Measurements from ENCODE around the gene NCKAP5. TPM values are rescaled to one million over a fixed set of nuclear protein-coding genes. Genes with fewer than 3 reads are reported as not detected.

Gene NCKAP5
- total RNA-seq, 6 donors from 2014 or later: 22.1 to 51.1 (median 41.4) TPM

- peak in 4 of 6 experiments; percentile 18 to 59 (median 30) for TF ChIP-seq CTCF (IDR thresholded peaks at IDR 0.05)
- no peak for TF ChIP-seq POLR2A (IDR thresholded peaks at IDR 0.05)
- peak in 1 of 2 donors; percentile 50 for ATAC-seq (ENCODE audit: low FRiP score in 2 of 2)
- H3K36me3 ChIP-seq: no peaks in the 10 kb centered on the region
These were observed 916.9 kb downstream of the NCKAP5 start for GRCh38 chr2:132651115-132652045.

GRCh38 chr2:132646540-132647108, 921.6 kb downstream of the NCKAP5 start:
- 68 to 77% methylated on average over 8 of the region's 8 CpGs for WGBS, 2 donors
- H3K27ac ChIP-seq: no peak overlapping the region
- no peaks in the 10 kb centered on the region for H3K36me3 ChIP-seq
- TF ChIP-seq EP300 (IDR thresholded peaks at IDR 0.05): no peak
- no peak for TF ChIP-seq POLR2AphosphoS5 (IDR thresholded peaks at IDR 0.05)
- no peak for TF ChIP-seq POLR2A (IDR thresholded peaks at IDR 0.05)
- no peak for TF ChIP-seq CTCF (IDR thresholded peaks at IDR 0.05)
- H3K4me1 ChIP-seq: no peaks in the 10 kb centered on the region
- H3K4me3 ChIP-seq: no peak overlapping the region
- H3K27me3 ChIP-seq: no peaks in the 10 kb centered on the region
- ATAC-seq (ENCODE audit: low FRiP score in 2 of 2) (no peak), DNase-seq (no peak)
- H3K9me3 ChIP-seq: no peaks in the 10 kb centered on the region

More at GRCh38 chr2:132651115-132652045, 916.9 kb downstream of the NCKAP5 start:
- Histone ChIP-seq H3K9me3 (no peaks in the 10 kb centered on the region), H3K27ac (no peak overlapping the region), H3K27me3 (no peaks in the 10 kb centered on the region), H3K4me1 (no peaks in the 10 kb centered on the region), H3K4me3 (no peak overlapping the region)
- 75 to 83% methylated on average over 11 to 12 of the region's 12 CpGs for WGBS, 2 donors
- DNase-seq: no peak

GRCh38 chr2:132645722-132646539, 922.3 kb downstream of the NCKAP5 start:
- WGBS, 2 donors: 73 to 85% methylated on average over 18 of the region's 18 CpGs
- DNase-seq: no peak
- Histone ChIP-seq H3K27ac (no peak overlapping the region), H3K4me3 (no peak overlapping the region), H3K36me3 (no peaks in the 10 kb centered on the region), H3K27me3 (no peaks in the 10 kb centered on the region), H3K4me1 (no peaks in the 10 kb centered on the region), H3K9me3 (no peaks in the 10 kb centered on the region)
- peak; percentile 28 to 51 for ATAC-seq (ENCODE audit: low FRiP score in 2 of 2)
- TF ChIP-seq CTCF (IDR thresholded peaks at IDR 0.05): no peak
- TF ChIP-seq POLR2A (IDR thresholded peaks at IDR 0.05): no peak
- TF ChIP-seq POLR2AphosphoS5 (IDR thresholded peaks at IDR 0.05): no peak
- no peak for TF ChIP-seq EP300 (IDR thresholded peaks at IDR 0.05)

GRCh38 chr2:132645176-132645575, 923.1 kb downstream of the NCKAP5 start:
- H3K27ac ChIP-seq: no peak overlapping the region
- no peaks in the 10 kb centered on the region for H3K36me3 ChIP-seq
- H3K4me3 ChIP-seq: no peak overlapping the region
- H3K9me3 ChIP-seq: no peaks in the 10 kb centered on the region
- TF ChIP-seq EP300 (IDR thresholded peaks at IDR 0.05): no peak
- TF ChIP-seq POLR2A (IDR thresholded peaks at IDR 0.05): no peak
- TF ChIP-seq POLR2AphosphoS5 (IDR thresholded peaks at IDR 0.05): no peak
- TF ChIP-seq CTCF (IDR thresholded peaks at IDR 0.05): no peak
- DNase-seq (peak in 1 of 2 donors; percentile 78), ATAC-seq (ENCODE audit: low FRiP score in 2 of 2) (no peak)
- no peaks in the 10 kb centered on the region for H3K4me1 ChIP-seq
- H3K27me3 ChIP-seq: no peaks in the 10 kb centered on the region
- 84 to 91% methylated on average over 35 of the region's 35 CpGs for WGBS, 2 donors

Data from upper lobe of left lung (tissue), 6 donors.